Panc1 (cell line): Measurements from ENCODE around the gene SLC9A1. TPM values are rescaled to one million over a fixed set of nuclear protein-coding genes. Genes with fewer than 3 reads are reported as not detected.

ENCODE experiments used
- ATAC-seq: fragments of 200-7000 bp; cut with Tn5 transposase; 2 replicates; pipeline ENCODE4 v1.9.1; 2020; ENCODE audit warnings: mild to moderate bottlenecking, moderate library complexity
- BruUV-seq: library from RNA; stranded (reverse); fragments of 400-500 nt; replicated peaks from 2 replicates; lab custom pipeline; 2021; lab: Mats Ljungman, UMichigan
- CTCF ChIA-PET: fragments of 300-600 bp; sonication (Branson Sonifier 250); formaldehyde crosslinking; loops from one replicate; lab custom pipeline; 2022; ENCODE audit warnings: antibody characterized with exemption; lab: Charles Lee
- POLR2A ChIA-PET: fragments of 300-600 bp; sonication (Branson Sonifier 250); formaldehyde crosslinking; loops from one replicate; lab custom pipeline; 2022; ENCODE audit warnings: antibody characterized with exemption; lab: Charles Lee
- DNase-seq: peaks from one replicate; pipeline ENCODE4 v3.0.0-alpha.2; 2010; ENCODE audit warnings: low read depth, low spot score
- H3K27ac ChIP-seq: 2 replicates; pipeline ENCODE4 v1.5.1; 2011; ENCODE audit warnings: mild to moderate bottlenecking, low read length, inconsistent platforms
- H3K27me3 ChIP-seq: fragments of 200-500 bp; sonication (Bioruptor generic); 2 replicates; pipeline ENCODE4 v1.6.0; 2014; ENCODE audit warnings: low read length, inconsistent platforms; ENCODE audit not compliant: control insufficient read depth, insufficient read depth
- H3K36me3 ChIP-seq: fragments of 200-500 bp; sonication (Bioruptor generic); 2 replicates; pipeline ENCODE4 v1.5.1; 2014; ENCODE audit warnings: inconsistent platforms, mild to moderate bottlenecking, low read length, moderate library complexity; ENCODE audit not compliant: control insufficient read depth, insufficient read depth
- H3K4me1 ChIP-seq: 2 replicates; pipeline ENCODE4 v1.5.1; 2011; ENCODE audit warnings: inconsistent platforms, mild to moderate bottlenecking, low read length, moderate library complexity; ENCODE audit not compliant: control insufficient read depth, insufficient read depth
- H3K4me3 ChIP-seq, 2 experiments: 2 replicates each; pipeline ENCODE4 v1.5.1; 2011 to 2012; ENCODE audit warnings: low read depth in 2 of 2, low read length in 2 of 2, mild to moderate bottlenecking in 2 of 2, inconsistent platforms in 1 of 2, moderate library complexity in 1 of 2
- H3K9me3 ChIP-seq: fragments of 200-500 bp; sonication (Bioruptor generic); 2 replicates; pipeline ENCODE4 v1.5.1; 2014; ENCODE audit warnings: low read depth, mild to moderate bottlenecking, inconsistent platforms, low read length, moderate library complexity; ENCODE audit not compliant: control insufficient read depth, insufficient read depth
- CTCF ChIP-seq: fragments of 450-650 bp; IDR thresholded peaks from 2 replicates; pipeline ENCODE4 v1.5.1; 2017; ENCODE audit warnings: mild to moderate bottlenecking
- POLR2AphosphoS5 ChIP-seq: IDR thresholded peaks from 2 replicates; pipeline ENCODE4 v1.6.1; 2012; ENCODE audit warnings: mild to moderate bottlenecking, low read depth, low read length, moderate library complexity
- REST ChIP-seq, 2 experiments: IDR thresholded peaks; 2 replicates each; pipeline ENCODE4 v1.6.1; 2011 to 2012; ENCODE audit warnings: low read depth in 2 of 2, control low read depth in 1 of 2, low read length in 1 of 2, mild to moderate bottlenecking in 1 of 2, moderate library complexity in 1 of 2; ENCODE audit not compliant: insufficient read depth in 1 of 2
- SIN3A ChIP-seq: IDR thresholded peaks from 2 replicates; pipeline ENCODE4 v1.6.1; 2012; ENCODE audit warnings: low read depth, mild to moderate bottlenecking, low read length, moderate library complexity, borderline replicate concordance; ENCODE audit not compliant: insufficient read depth
- TCF7L2 ChIP-seq: IDR thresholded peaks from 2 replicates; pipeline ENCODE4 v1.6.1; 2011; ENCODE audit warnings: mild to moderate bottlenecking, low read depth, low read length, inconsistent platforms
- in situ Hi-C: cut with HindIII; loops from 2 replicates; pipeline ENCODE4 v1.10.0; 2016; ENCODE audit warnings: low sequenced_read_pairs, low pct_unique_long_range_greater_than_20kb
- intact Hi-C: fragments of 100-400 bp; cut with micrococcal nuclease; formaldehyde crosslinking; loops from one replicate; pipeline ENCODE4 v1.10.0; 2022; ENCODE audit not compliant: unreplicated experiment
- total RNA-seq: library from RNA; stranded (reverse); gene quantifications from one replicate; pipeline ENCODE4 v1.2.1, GENCODE V29; 2021; ENCODE audit not compliant: unreplicated experiment

The SLC9A1 gene
- total RNA-seq, 1 experiment from 2014 or later: 31.3 TPM

DNA sequence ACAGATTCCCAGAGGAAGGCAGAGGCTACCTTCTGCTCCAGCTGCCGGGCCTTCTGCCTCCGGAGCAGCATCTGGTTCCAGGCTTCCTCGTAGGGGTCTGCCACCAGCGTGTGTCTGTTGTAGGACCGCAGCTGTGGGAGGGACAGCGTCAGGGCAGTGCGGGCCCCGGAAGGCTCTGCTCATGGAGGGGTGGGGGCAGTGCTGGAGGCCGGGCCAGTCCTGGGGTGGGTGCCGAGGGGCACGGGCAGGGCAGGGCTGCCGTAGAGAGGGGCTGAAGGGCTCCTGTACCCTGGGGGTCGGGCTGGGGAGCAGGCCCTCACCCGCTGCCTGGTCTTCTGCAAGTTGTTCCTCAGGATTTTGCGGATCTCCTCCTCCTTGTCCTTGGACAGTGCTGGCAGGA lies 53.2 kb downstream of the SLC9A1 start:
- ChIA-PET CTCF (interaction anchor here (1.0 to 7.8 kb wide), 4 partner anchors 57 to 195 kb away, joined by 3 to 151 read pairs (median 6); no protein-coding TSS in a partner anchor), POLR2A (interaction anchor here (0.5 kb wide), 1 partner anchor 53 kb away, joined by 11 read pairs; the partner anchor contains the start of gene SLC9A1)
- no peak for DNase-seq
- Histone ChIP-seq H3K9me3 (no peaks in the 10 kb centered on the region), H3K27me3 (no peaks in the 10 kb centered on the region), H3K4me3 (no peak overlapping the region), H3K36me3 (no peaks in the 10 kb centered on the region), H3K27ac (no peak overlapping the region), H3K4me1 (peaks cover 13% of the 10 kb centered on the region)
- in situ Hi-C loops (no loop called here), intact Hi-C loops (no loop called here)
- TF ChIP-seq POLR2AphosphoS5 (no peak), REST (IDR thresholded peaks at IDR 0.05; ENCODE audit: insufficient read depth in 1 of 2, low read depth in 2 of 2, low read length in 1 of 2) (no peak), CTCF (no peak), SIN3A (no peak), TCF7L2 (no peak)
- no peak for ATAC-seq
- BruUV-seq: no TSS peak

DNA sequence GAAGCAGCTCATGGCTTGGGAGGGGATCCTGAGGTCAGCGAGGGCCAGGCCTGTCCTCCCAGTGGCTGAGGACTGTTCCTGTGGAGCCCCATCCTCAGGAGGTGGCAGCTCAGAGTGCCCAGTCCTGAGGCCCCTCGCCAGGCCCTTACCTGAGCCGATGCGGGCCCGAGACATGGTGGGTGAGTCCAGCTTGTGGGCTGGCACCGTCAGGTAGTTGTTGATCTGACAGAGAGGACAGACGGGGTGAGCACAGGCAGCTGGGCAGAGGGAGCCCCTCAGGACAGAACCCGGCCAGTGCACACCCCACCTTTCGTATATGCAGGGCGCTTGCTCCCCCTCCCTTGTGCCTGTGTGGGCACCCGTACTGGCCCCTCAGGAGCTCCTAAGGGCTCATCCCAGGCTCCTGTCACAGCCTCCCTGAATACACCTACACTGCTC lies 53.9 kb downstream of the SLC9A1 start:
- TF ChIP-seq CTCF: no peak
- no peak for TF ChIP-seq TCF7L2
- TF ChIP-seq SIN3A: no peak
- no peak for TF ChIP-seq POLR2AphosphoS5
- no peak for TF ChIP-seq REST (IDR thresholded peaks at IDR 0.05; ENCODE audit: insufficient read depth in 1 of 2, low read depth in 2 of 2, low read length in 1 of 2)
- CTCF ChIA-PET: interaction anchor here (0.5 to 7.8 kb wide), 2 partner anchors 56 to 199 kb away, joined by 3 to 151 read pairs; no protein-coding TSS in a partner anchor
- in situ Hi-C loops: no loop called here
- no TSS peak for BruUV-seq
- Histone ChIP-seq H3K9me3 (no peaks in the 10 kb centered on the region), H3K27ac (no peak overlapping the region), H3K4me1 (peaks cover 13% of the 10 kb centered on the region), H3K4me3 (no peak overlapping the region), H3K36me3 (no peaks in the 10 kb centered on the region), H3K27me3 (no peaks in the 10 kb centered on the region)
- POLR2A ChIA-PET: no interaction called here
- ATAC-seq (no peak), DNase-seq (no peak)
- intact Hi-C loops: no loop called here
